HepG2 (cell line): ENCODE results near the gene SSX2IP. TPM values are rescaled to one million over a fixed set of nuclear protein-coding genes. Genes with fewer than 3 reads are reported as not detected.

ENCODE experiments used
- GATAD2A ChIP-seq: IDR thresholded peaks from 2 replicates; pipeline ENCODE4 v1.6.1; 2016
- HNRNPUL1 ChIP-seq: fragments of 200-400 bp; formaldehyde crosslinking; IDR thresholded peaks from 2 replicates; pipeline ENCODE4 v1.6.1; 2017; ENCODE audit warnings: low read depth, mild to moderate bottlenecking, low read length, moderate library complexity
- KDM2A ChIP-seq: sonication (generic); formaldehyde crosslinking; IDR thresholded peaks from 2 replicates; pipeline ENCODE4 v1.4.0; 2020; ENCODE audit warnings: low read depth, missing genetic modification reagents, borderline replicate concordance
- MBD4 ChIP-seq: IDR thresholded peaks from 2 replicates; pipeline ENCODE4 v1.6.1; 2012; ENCODE audit warnings: low read length, inconsistent platforms, borderline replicate concordance
- TRAFD1 ChIP-seq: sonication (generic); formaldehyde crosslinking; IDR thresholded peaks from 2 replicates; pipeline ENCODE4 v1.5.1; 2020; ENCODE audit warnings: missing genetic modification reagents, mild to moderate bottlenecking, borderline replicate concordance
- ZFP36L1 ChIP-seq: sonication (generic); formaldehyde crosslinking; IDR thresholded peaks from 2 replicates; pipeline ENCODE4 v1.8.0; 2022; ENCODE audit warnings: mild to moderate bottlenecking, missing genetic modification reagents, moderate library complexity
- ZNF10 ChIP-seq: sonication (generic); formaldehyde crosslinking; IDR thresholded peaks from 2 replicates; pipeline ENCODE4 v1.4.0; 2020; ENCODE audit warnings: mild to moderate bottlenecking, low read depth, missing genetic modification reagents, borderline replicate concordance
- ZNF251 ChIP-seq: sonication (generic); formaldehyde crosslinking; IDR thresholded peaks from 2 replicates; pipeline ENCODE4 v1.9.0; 2021; ENCODE audit warnings: mild to moderate bottlenecking, missing genetic modification reagents
- ZNF343 ChIP-seq: sonication (generic); formaldehyde crosslinking; IDR thresholded peaks from 2 replicates; pipeline ENCODE4 v1.4.0; 2020; ENCODE audit warnings: mild to moderate bottlenecking, missing genetic modification reagents
- ZNF619 ChIP-seq: sonication (generic); formaldehyde crosslinking; IDR thresholded peaks from 2 replicates; pipeline ENCODE4 v1.4.0; 2020; ENCODE audit warnings: mild to moderate bottlenecking, missing genetic modification reagents
- ZNF629 ChIP-seq: sonication (generic); formaldehyde crosslinking; conservative IDR thresholded peaks from 2 replicates; pipeline ENCODE4 v1.5.0; 2020; ENCODE audit warnings: missing genetic modification reagents
- polyA plus RNA-seq, 8 experiments: library from polyadenylated mRNA; depleted of rRNA in 3 of 8; stranded (reverse) in 7 of 8; unstranded in 1 of 8; fragments of >200 nt; fragmentation: Illumina TruSeq in 4 of 8; extraction: Trizol in 4 of 8; gene quantifications; 2 replicates each; pipeline versions ENCODE4 v1.2.1 to v1.2.3, GENCODE V29; 2011 to 2016; ENCODE audit warnings: low read depth in 4 of 8, missing spikeins in 1 of 8, mixed read lengths in 1 of 8; ENCODE audit not compliant: insufficient read depth in 1 of 8
- total RNA-seq, 5 experiments: library from RNA; depleted of rRNA; stranded (reverse); fragments of >200 nt; fragmentation: Illumina TruSeq; extraction: Trizol; gene quantifications; 2 replicates each; pipeline ENCODE4 v1.2.3, GENCODE V29; 2016; ENCODE audit warnings: low read depth in 1 of 5
- TF ChIP-seq, protein P1 (sequence below): sonication (generic); formaldehyde crosslinking; conservative IDR thresholded peaks from 2 replicates; pipeline ENCODE4 v1.8.0; 2022; ENCODE audit warnings: mild to moderate bottlenecking, moderate library complexity, missing genetic modification reagents
- TF ChIP-seq, protein P2 (sequence below), 2 experiments: sonication (generic) in 1 of 2; formaldehyde crosslinking in 1 of 2; IDR thresholded peaks; 2 replicates each; pipeline versions ENCODE4 v1.4.0 to v1.6.1; 2016 to 2020; ENCODE audit warnings: borderline replicate concordance in 1 of 2, low read depth in 1 of 2, mild to moderate bottlenecking in 1 of 2, missing genetic modification reagents in 1 of 2
- TF ChIP-seq, protein P3 (sequence below): sonication (generic); formaldehyde crosslinking; IDR thresholded peaks from 2 replicates; pipeline ENCODE4 v1.9.0; 2021; ENCODE audit warnings: missing genetic modification reagents, borderline replicate concordance

Gene SSX2IP
- total and polyA plus RNA-seq, 2 of the 13 experiments (the other 11 are each of a cell fraction or from before 2014, with no cell fraction given): 2.7 to 23.7 TPM

- TF ChIP-seq ZNF629 (CRISPR knock-in tag) (no peak), MBD4 (no peak), HNRNPUL1 (no peak), ZNF10 (no peak), ZNF343 (CRISPR knock-in tag) (no peak), KDM2A (CRISPR knock-in tag) (no peak), TRAFD1 (no peak), ZNF251 (no peak), ZNF619 (CRISPR knock-in tag) (no peak), ZFP36L1 (CRISPR knock-in tag) (no peak), GATAD2A (no peak)
- TF ChIP-seq, protein P1, sequence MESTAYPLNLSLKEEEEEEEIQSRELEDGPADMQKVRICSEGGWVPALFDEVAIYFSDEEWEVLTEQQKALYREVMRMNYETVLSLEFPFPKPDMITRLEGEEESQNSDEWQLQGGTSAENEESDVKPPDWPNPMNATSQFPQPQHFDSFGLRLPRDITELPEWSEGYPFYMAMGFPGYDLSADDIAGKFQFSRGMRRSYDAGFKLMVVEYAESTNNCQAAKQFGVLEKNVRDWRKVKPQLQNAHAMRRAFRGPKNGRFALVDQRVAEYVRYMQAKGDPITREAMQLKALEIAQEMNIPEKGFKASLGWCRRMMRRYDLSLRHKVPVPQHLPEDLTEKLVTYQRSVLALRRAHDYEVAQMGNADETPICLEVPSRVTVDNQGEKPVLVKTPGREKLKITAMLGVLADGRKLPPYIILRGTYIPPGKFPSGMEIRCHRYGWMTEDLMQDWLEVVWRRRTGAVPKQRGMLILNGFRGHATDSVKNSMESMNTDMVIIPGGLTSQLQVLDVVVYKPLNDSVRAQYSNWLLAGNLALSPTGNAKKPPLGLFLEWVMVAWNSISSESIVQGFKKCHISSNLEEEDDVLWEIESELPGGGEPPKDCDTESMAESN (CRISPR knock-in tag): no peak
- TF ChIP-seq, protein P2, sequence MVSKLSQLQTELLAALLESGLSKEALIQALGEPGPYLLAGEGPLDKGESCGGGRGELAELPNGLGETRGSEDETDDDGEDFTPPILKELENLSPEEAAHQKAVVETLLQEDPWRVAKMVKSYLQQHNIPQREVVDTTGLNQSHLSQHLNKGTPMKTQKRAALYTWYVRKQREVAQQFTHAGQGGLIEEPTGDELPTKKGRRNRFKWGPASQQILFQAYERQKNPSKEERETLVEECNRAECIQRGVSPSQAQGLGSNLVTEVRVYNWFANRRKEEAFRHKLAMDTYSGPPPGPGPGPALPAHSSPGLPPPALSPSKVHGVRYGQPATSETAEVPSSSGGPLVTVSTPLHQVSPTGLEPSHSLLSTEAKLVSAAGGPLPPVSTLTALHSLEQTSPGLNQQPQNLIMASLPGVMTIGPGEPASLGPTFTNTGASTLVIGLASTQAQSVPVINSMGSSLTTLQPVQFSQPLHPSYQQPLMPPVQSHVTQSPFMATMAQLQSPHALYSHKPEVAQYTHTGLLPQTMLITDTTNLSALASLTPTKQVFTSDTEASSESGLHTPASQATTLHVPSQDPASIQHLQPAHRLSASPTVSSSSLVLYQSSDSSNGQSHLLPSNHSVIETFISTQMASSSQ (IDR thresholded peaks at IDR 0.05; ENCODE audit: low read depth): no peak
- TF ChIP-seq, protein P2 (CRISPR knock-in tag; IDR thresholded peaks at IDR 0.05; ENCODE audit: borderline replicate concordance): no peak
- TF ChIP-seq, protein P3, sequence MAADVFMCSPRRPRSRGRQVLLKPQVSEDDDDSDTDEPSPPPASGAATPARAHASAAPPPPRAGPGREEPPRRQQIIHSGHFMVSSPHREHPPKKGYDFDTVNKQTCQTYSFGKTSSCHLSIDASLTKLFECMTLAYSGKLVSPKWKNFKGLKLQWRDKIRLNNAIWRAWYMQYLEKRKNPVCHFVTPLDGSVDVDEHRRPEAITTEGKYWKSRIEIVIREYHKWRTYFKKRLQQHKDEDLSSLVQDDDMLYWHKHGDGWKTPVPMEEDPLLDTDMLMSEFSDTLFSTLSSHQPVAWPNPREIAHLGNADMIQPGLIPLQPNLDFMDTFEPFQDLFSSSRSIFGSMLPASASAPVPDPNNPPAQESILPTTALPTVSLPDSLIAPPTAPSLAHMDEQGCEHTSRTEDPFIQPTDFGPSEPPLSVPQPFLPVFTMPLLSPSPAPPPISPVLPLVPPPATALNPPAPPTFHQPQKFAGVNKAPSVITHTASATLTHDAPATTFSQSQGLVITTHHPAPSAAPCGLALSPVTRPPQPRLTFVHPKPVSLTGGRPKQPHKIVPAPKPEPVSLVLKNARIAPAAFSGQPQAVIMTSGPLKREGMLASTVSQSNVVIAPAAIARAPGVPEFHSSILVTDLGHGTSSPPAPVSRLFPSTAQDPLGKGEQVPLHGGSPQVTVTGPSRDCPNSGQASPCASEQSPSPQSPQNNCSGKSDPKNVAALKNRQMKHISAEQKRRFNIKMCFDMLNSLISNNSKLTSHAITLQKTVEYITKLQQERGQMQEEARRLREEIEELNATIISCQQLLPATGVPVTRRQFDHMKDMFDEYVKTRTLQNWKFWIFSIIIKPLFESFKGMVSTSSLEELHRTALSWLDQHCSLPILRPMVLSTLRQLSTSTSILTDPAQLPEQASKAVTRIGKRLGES (CRISPR knock-in tag): no peak
Measured at GRCh38 chr1:84615790-84616189, 74.5 kb downstream of the SSX2IP start (continued).
